Liver (tissue), 3 donors: ENCODE measurements around the gene MAPRE3.

Source experiments
- FOXA1 ChIP-seq: IDR thresholded peaks from 2 replicates; pipeline ENCODE4 v1.6.1; 2016; ENCODE audit warnings: antibody characterized with exemption
- GABPA ChIP-seq, 2 donors: IDR thresholded peaks in 1 of 2; conservative IDR thresholded peaks in 1 of 2; 2 replicates each; pipeline ENCODE4 v1.6.1; 2016; ENCODE audit warnings: antibody characterized with exemption in 2 of 2, mild to moderate bottlenecking in 1 of 2, moderate library complexity in 1 of 2
- HNF4G ChIP-seq: IDR thresholded peaks from 2 replicates; pipeline ENCODE4 v1.6.1; 2016; ENCODE audit warnings: antibody characterized with exemption
- JUND ChIP-seq, 2 donors: IDR thresholded peaks; 2 replicates each; pipeline ENCODE4 v1.6.1; 2016; ENCODE audit warnings: antibody characterized with exemption in 2 of 2
- RAD21 ChIP-seq, 2 donors: IDR thresholded peaks; 2 replicates each; pipeline ENCODE4 v1.6.1; 2016; ENCODE audit warnings: antibody characterized with exemption in 2 of 2, mild to moderate bottlenecking in 2 of 2
- TAF1 ChIP-seq: conservative IDR thresholded peaks from 2 replicates; pipeline ENCODE4 v1.6.1; 2016; ENCODE audit warnings: antibody characterized with exemption, mild to moderate bottlenecking
- TF ChIP-seq, protein P1 (sequence below): fragments of 150-350 bp; IDR thresholded peaks from 2 replicates; pipeline ENCODE4 v1.5.1; 2017; ENCODE audit warnings: improper control_type of control experiment, low read depth, low read length; ENCODE audit not compliant: missing input control
- TF ChIP-seq, protein P2 (sequence below): IDR thresholded peaks from 2 replicates; pipeline ENCODE4 v1.6.1; 2016; ENCODE audit warnings: antibody characterized with exemption, mild to moderate bottlenecking
- TF ChIP-seq, protein P3 (sequence below): IDR thresholded peaks from 2 replicates; pipeline ENCODE4 v1.6.1; 2016; ENCODE audit warnings: antibody characterized with exemption
- donor health status: healthy.
- donor health status: healthy.

DNA sequence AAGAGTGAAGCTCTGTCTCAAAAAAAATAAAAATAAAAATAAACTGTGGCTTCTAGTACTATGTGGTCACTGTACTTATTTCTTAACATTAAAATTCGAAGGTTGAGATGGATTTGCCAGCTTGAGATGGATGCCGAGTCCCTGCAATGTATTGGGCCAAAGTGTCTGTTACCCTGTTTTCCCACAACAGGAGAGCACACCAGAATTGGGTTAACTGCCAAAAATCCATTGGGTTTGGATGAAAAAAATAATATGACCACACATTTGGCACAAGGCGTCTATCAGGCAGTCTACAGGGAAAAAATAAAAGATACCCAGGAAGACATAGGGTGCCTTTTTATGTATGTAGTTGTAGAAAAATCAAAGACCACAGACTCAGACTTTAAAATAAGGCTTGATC, 19.2 kb upstream of the MAPRE3 start:
- TF ChIP-seq, protein P1, sequence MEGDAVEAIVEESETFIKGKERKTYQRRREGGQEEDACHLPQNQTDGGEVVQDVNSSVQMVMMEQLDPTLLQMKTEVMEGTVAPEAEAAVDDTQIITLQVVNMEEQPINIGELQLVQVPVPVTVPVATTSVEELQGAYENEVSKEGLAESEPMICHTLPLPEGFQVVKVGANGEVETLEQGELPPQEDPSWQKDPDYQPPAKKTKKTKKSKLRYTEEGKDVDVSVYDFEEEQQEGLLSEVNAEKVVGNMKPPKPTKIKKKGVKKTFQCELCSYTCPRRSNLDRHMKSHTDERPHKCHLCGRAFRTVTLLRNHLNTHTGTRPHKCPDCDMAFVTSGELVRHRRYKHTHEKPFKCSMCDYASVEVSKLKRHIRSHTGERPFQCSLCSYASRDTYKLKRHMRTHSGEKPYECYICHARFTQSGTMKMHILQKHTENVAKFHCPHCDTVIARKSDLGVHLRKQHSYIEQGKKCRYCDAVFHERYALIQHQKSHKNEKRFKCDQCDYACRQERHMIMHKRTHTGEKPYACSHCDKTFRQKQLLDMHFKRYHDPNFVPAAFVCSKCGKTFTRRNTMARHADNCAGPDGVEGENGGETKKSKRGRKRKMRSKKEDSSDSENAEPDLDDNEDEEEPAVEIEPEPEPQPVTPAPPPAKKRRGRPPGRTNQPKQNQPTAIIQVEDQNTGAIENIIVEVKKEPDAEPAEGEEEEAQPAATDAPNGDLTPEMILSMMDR = no peak
- no peak for TF ChIP-seq GABPA (IDR thresholded peaks at IDR 0.05 in 1 of 2, conservative IDR thresholded peaks at IDR 0.05 in 1 of 2)
- no peak for TF ChIP-seq RAD21 (IDR thresholded peaks at IDR 0.05)
- no peak for TF ChIP-seq HNF4G
- TF ChIP-seq, protein P2, sequence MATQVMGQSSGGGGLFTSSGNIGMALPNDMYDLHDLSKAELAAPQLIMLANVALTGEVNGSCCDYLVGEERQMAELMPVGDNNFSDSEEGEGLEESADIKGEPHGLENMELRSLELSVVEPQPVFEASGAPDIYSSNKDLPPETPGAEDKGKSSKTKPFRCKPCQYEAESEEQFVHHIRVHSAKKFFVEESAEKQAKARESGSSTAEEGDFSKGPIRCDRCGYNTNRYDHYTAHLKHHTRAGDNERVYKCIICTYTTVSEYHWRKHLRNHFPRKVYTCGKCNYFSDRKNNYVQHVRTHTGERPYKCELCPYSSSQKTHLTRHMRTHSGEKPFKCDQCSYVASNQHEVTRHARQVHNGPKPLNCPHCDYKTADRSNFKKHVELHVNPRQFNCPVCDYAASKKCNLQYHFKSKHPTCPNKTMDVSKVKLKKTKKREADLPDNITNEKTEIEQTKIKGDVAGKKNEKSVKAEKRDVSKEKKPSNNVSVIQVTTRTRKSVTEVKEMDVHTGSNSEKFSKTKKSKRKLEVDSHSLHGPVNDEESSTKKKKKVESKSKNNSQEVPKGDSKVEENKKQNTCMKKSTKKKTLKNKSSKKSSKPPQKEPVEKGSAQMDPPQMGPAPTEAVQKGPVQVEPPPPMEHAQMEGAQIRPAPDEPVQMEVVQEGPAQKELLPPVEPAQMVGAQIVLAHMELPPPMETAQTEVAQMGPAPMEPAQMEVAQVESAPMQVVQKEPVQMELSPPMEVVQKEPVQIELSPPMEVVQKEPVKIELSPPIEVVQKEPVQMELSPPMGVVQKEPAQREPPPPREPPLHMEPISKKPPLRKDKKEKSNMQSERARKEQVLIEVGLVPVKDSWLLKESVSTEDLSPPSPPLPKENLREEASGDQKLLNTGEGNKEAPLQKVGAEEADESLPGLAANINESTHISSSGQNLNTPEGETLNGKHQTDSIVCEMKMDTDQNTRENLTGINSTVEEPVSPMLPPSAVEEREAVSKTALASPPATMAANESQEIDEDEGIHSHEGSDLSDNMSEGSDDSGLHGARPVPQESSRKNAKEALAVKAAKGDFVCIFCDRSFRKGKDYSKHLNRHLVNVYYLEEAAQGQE = no peak
- TF ChIP-seq, protein P3, sequence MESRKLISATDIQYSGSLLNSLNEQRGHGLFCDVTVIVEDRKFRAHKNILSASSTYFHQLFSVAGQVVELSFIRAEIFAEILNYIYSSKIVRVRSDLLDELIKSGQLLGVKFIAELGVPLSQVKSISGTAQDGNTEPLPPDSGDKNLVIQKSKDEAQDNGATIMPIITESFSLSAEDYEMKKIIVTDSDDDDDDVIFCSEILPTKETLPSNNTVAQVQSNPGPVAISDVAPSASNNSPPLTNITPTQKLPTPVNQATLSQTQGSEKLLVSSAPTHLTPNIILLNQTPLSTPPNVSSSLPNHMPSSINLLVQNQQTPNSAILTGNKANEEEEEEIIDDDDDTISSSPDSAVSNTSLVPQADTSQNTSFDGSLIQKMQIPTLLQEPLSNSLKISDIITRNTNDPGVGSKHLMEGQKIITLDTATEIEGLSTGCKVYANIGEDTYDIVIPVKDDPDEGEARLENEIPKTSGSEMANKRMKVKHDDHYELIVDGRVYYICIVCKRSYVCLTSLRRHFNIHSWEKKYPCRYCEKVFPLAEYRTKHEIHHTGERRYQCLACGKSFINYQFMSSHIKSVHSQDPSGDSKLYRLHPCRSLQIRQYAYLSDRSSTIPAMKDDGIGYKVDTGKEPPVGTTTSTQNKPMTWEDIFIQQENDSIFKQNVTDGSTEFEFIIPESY = no peak
- TF ChIP-seq TAF1 = no peak
- TF ChIP-seq JUND (IDR thresholded peaks at IDR 0.05) = no peak
- TF ChIP-seq FOXA1 = no peak
